Ovary (tissue), 9 donors: Measurements from ENCODE around the gene TNFRSF1B. TPM values are rescaled to one million over a fixed set of nuclear protein-coding genes. Genes with fewer than 3 reads are reported as not detected.
A peak's percentile ranks its signal among the peaks of the same experiment; 100 is the strongest.

Source experiments
- DNase-seq, 5 donors: peaks; one replicate each; pipeline ENCODE4 v3.0.0-alpha.2; 2019 to 2020
- H3K27ac ChIP-seq, 2 donors: fragments of 200-600 bp; one replicate each; pipeline versions ENCODE4 v1.5.1 to v1.8.0; 2019 to 2022
- H3K27me3 ChIP-seq: fragments of 200-600 bp; one replicate; pipeline ENCODE4 v1.8.0; 2022
- H3K36me3 ChIP-seq: fragments of 200-600 bp; sonication (generic); one replicate; pipeline ENCODE4 v1.5.1; 2019
- H3K4me1 ChIP-seq: one replicate; pipeline ENCODE4 v1.8.1; 2013; ENCODE audit warnings: mild to moderate bottlenecking, moderate library complexity; ENCODE audit not compliant: insufficient read depth
- H3K4me3 ChIP-seq: fragments of 200-600 bp; sonication (generic); one replicate; pipeline ENCODE4 v1.5.1; 2017
- H3K9me3 ChIP-seq, 2 donors: fragments of 200-600 bp in 1 of 2; sonication (generic) in 1 of 2; one replicate each; pipeline versions ENCODE4 v1.5.1 to v1.8.1; 2013 to 2019; ENCODE audit warnings: mild to moderate bottlenecking in 1 of 2, moderate library complexity in 1 of 2
- CTCF ChIP-seq, 3 donors: fragments of 450-650 bp in 2 of 3; fragments of 200-600 bp in 1 of 3; IDR thresholded peaks; one replicate each; pipeline versions ENCODE4 v1.5.1 to v1.8.0; 2016 to 2022; ENCODE audit warnings: antibody characterized with exemption in 3 of 3, mild to moderate bottlenecking in 1 of 3
- EP300 ChIP-seq: sonication (generic); formaldehyde crosslinking; IDR thresholded peaks from one replicate; pipeline ENCODE4 v1.6.1; 2017; ENCODE audit warnings: antibody characterized with exemption
- POLR2A ChIP-seq: fragments of 450-650 bp; IDR thresholded peaks from one replicate; pipeline ENCODE4 v1.6.1; 2017; ENCODE audit warnings: antibody characterized with exemption, mild to moderate bottlenecking, moderate library complexity
- WGBS, 3 donors: extraction: QIAGEN DNeasy Blood & Tissue Kit in 1 of 3; methylation state at CpG; one replicate each; pipeline versions ENCODE4 v1.1.5 to v1.1.7; 2013 to 2017; 5-methylcytosine and 5-hydroxymethylcytosine counted together
- intact Hi-C, 4 donors: fragments of 100-400 bp; cut with DNase I; formaldehyde crosslinking; loops; one replicate each; pipeline versions ENCODE4 v1.11.0 to v1.15.1; 2022 to 2023
- polyA plus RNA-seq, 2 donors: library from polyadenylated mRNA; stranded (reverse); fragments of 200-250 nt in 1 of 2; fragments of 350-450 nt in 1 of 2; fragmentation: Illumina TruSeq in 1 of 2; extraction: RNeasy Lipid Tissue Mini Kit (QIAGEN cat#74804) in 1 of 2; gene quantifications; one replicate each; pipeline ENCODE4 v1.2.3, GENCODE V29; 2013 to 2014
- total RNA-seq, 7 donors: library from RNA; depleted of rRNA in 2 of 7; stranded (reverse); fragments of >200 nt in 2 of 7; fragmentation: NEBNext Ultra II Directional in 3 of 7; extraction: Animal tissue kit (Norgen Biotek cat#: 25700) in 3 of 7; gene quantifications; one replicate each; pipeline versions ENCODE4 v1.1.0 to v1.2.4, GENCODE V29; 2016 to 2023
- donor health status: DM: no; HTN: no; CAD: no; lungs with moderate emphysema.
- donor health status: DM: no; HTN: no; CAD: no.
- donor health status: Bipolar disorder and iron deficiency.
- donor health status: DM: yes; HTN: yes; CAD: no.
- donor health status: DM: no; HTN: no; CAD: no.
- donor health status: DM: yes; HTN: yes; CAD: no.

TNFRSF1B gene
- total and polyA plus RNA-seq, 9 donors, result 10.3 to 27.6 (median 18.7) TPM

- peaks cover 15% of the 10 kb centered on the region for H3K4me1 ChIP-seq
- WGBS, 3 donors, result 5 to 10% (median 7%) methylated on average over 9 to 10 of the region's 10 CpGs
- no peak overlapping the region for H3K4me3 ChIP-seq
- no peaks in the 10 kb centered on the region for H3K36me3 ChIP-seq
- intact Hi-C loops, result no loop called here
- peak; percentile 80 to 89 (median 85) for DNase-seq
- TF ChIP-seq CTCF (IDR thresholded peaks at IDR 0.05), result peak in 1 of 3 donors; percentile 35
- TF ChIP-seq EP300, result no peak
- H3K27me3 ChIP-seq, result no peaks in the 10 kb centered on the region
- peak overlapping the region; percentile 71 to 89 for H3K27ac ChIP-seq
- H3K9me3 ChIP-seq, result no peaks in the 10 kb centered on the region
Measured at GRCh38 chr1:12184008-12184681, 17.4 kb downstream of the TNFRSF1B start.

- DNase-seq, result no peak
- H3K27me3 ChIP-seq, result no peaks in the 10 kb centered on the region
- H3K36me3 ChIP-seq, result no peaks in the 10 kb centered on the region
- TF ChIP-seq POLR2A (no peak), CTCF (IDR thresholded peaks at IDR 0.05) (no peak), EP300 (no peak)
- intact Hi-C loops, result no loop called here
- peaks cover 15% of the 10 kb centered on the region for H3K4me1 ChIP-seq
- no peak overlapping the region for H3K4me3 ChIP-seq
- 71 to 81% (median 79%) methylated on average over 19 of the region's 19 CpGs for WGBS, 3 donors
- peak overlapping the region in 1 of 2 donors; percentile 71 for H3K27ac ChIP-seq
- no peaks in the 10 kb centered on the region for H3K9me3 ChIP-seq
Measured at GRCh38 chr1:12185036-12185917, 18.5 kb downstream of the TNFRSF1B start.

- DNase-seq, result no peak
- H3K4me3 ChIP-seq, result no peak overlapping the region
- 46 to 62% (median 62%) methylated on average over 13 of the region's 13 CpGs for WGBS, 3 donors
- intact Hi-C loops, result no loop called here
- no peaks in the 10 kb centered on the region for H3K36me3 ChIP-seq
- H3K9me3 ChIP-seq, result no peaks in the 10 kb centered on the region
- TF ChIP-seq POLR2A (no peak), CTCF (IDR thresholded peaks at IDR 0.05) (no peak), EP300 (no peak)
- H3K27me3 ChIP-seq, result no peaks in the 10 kb centered on the region
- H3K4me1 ChIP-seq, result peaks cover 15% of the 10 kb centered on the region
- no peak overlapping the region for H3K27ac ChIP-seq
Measured at GRCh38 chr1:12185918-12186678, 19.3 kb downstream of the TNFRSF1B start.

GRCh38 chr1:12186679-12186985, 19.8 kb downstream of the TNFRSF1B start:
- no peak overlapping the region for H3K27ac ChIP-seq
- H3K4me3 ChIP-seq, result no peak overlapping the region
- 78 to 82% (median 82%) methylated on average over 4 of the region's 4 CpGs for WGBS, 3 donors
- no peaks in the 10 kb centered on the region for H3K27me3 ChIP-seq
- intact Hi-C loops, result no loop called here
- H3K36me3 ChIP-seq, result no peaks in the 10 kb centered on the region
- no peaks in the 10 kb centered on the region for H3K9me3 ChIP-seq
- no peak for TF ChIP-seq EP300
- no peak for TF ChIP-seq POLR2A
- no peak for TF ChIP-seq CTCF (IDR thresholded peaks at IDR 0.05)
- DNase-seq, result no peak
- peaks cover 15% of the 10 kb centered on the region for H3K4me1 ChIP-seq
